ENCODE results near the gene STK38L.
"Not testable (repeated sequence)": the region's sequence is repeated elsewhere in the genome, so short reads cannot be mapped to it uniquely, and the experiment has no call there.

The STK38L gene

GRCh38 chr12:27231374-27231773, 12.7 kb upstream of the STK38L start:
- H3K27me3 ChIP-seq (ENCODE audit: control insufficient read depth in 1 of 2, insufficient read depth in 2 of 2, low read length in 2 of 2); H3K9me3 ChIP-seq (ENCODE audit: control insufficient read depth in 2 of 2, low read length in 2 of 2); H3K9ac ChIP-seq (ENCODE audit: low read length in 2 of 2); H3K36me3 ChIP-seq (ENCODE audit: control insufficient read depth in 2 of 2, insufficient read depth in 2 of 2, low read length in 2 of 2); H3K4me1 ChIP-seq (ENCODE audit: control insufficient read depth, insufficient read depth, low read length); H3K27ac ChIP-seq (ENCODE audit: low read length); H3K4me3 ChIP-seq (ENCODE audit: low read length in 2 of 2): not testable (repeated sequence)

DNA sequence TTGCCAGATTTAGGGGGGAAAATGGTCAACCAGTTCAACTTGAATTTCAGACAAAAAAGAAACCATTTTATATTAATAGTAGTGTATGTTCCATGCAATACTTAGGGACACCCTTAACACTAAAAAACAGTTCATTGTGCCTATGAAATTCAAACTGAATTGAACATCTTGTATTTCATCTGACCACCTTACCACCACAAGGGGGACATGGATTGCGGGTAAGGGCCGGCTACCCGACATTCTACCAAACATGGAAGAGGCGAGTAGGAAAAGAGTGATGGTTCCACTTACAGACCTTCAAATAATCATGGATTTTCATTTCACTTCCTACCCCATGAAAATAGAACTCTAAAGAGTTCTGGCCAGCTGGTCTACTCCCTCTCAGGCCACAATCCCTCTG, 10.3 kb upstream of the STK38L start:
- Histone ChIP-seq H3K4me3 (ENCODE audit: low read length in 2 of 2) (no peak overlapping the region), H3K27ac (ENCODE audit: low read length) (no peak overlapping the region), H3K27me3 (ENCODE audit: control insufficient read depth in 1 of 2, insufficient read depth in 2 of 2, low read length in 2 of 2) (no peaks in the 10 kb centered on the region), H3K9me3 (ENCODE audit: control insufficient read depth in 2 of 2, low read length in 2 of 2) (no peaks in the 10 kb centered on the region), H3K36me3 (ENCODE audit: control insufficient read depth in 2 of 2, insufficient read depth in 2 of 2, low read length in 2 of 2) (no peaks in the 10 kb centered on the region), H3K4me1 (ENCODE audit: control insufficient read depth, insufficient read depth, low read length) (peaks cover 2% of the 10 kb centered on the region), H3K9ac (ENCODE audit: low read length in 2 of 2) (no peak overlapping the region)

DNA sequence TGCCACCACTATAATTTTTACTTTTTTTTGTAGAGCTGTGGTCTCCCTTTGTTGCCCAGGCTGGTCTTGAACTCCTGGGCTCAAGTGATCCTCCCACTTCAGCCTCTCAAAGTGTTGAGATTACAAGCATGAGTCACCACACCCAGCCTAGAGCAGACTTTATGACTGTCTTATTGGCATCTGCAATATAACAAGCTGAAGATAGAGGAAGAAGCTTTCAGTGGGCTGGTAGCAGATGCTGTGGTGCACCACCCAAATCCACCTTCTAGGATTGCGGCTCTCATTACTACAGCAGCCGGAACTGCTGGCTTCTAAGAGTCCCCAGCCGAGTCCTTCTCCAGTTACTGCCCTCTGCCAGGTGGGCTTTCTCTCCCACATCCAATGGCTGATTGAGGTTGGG, 7.6 kb upstream of the STK38L start:
- no peaks in the 10 kb centered on the region for H3K9me3 ChIP-seq (ENCODE audit: control insufficient read depth in 2 of 2, low read length in 2 of 2)
- no peaks in the 10 kb centered on the region for H3K36me3 ChIP-seq (ENCODE audit: control insufficient read depth in 2 of 2, insufficient read depth in 2 of 2, low read length in 2 of 2)
- no peak overlapping the region for H3K9ac ChIP-seq (ENCODE audit: low read length in 2 of 2)
- no peaks in the 10 kb centered on the region for H3K27me3 ChIP-seq (ENCODE audit: control insufficient read depth in 1 of 2, insufficient read depth in 2 of 2, low read length in 2 of 2)
- H3K4me1 ChIP-seq (ENCODE audit: control insufficient read depth, insufficient read depth, low read length): peaks cover 2% of the 10 kb centered on the region
- no peak overlapping the region for H3K4me3 ChIP-seq (ENCODE audit: low read length in 2 of 2)
- no peak overlapping the region for H3K27ac ChIP-seq (ENCODE audit: low read length)

DNA sequence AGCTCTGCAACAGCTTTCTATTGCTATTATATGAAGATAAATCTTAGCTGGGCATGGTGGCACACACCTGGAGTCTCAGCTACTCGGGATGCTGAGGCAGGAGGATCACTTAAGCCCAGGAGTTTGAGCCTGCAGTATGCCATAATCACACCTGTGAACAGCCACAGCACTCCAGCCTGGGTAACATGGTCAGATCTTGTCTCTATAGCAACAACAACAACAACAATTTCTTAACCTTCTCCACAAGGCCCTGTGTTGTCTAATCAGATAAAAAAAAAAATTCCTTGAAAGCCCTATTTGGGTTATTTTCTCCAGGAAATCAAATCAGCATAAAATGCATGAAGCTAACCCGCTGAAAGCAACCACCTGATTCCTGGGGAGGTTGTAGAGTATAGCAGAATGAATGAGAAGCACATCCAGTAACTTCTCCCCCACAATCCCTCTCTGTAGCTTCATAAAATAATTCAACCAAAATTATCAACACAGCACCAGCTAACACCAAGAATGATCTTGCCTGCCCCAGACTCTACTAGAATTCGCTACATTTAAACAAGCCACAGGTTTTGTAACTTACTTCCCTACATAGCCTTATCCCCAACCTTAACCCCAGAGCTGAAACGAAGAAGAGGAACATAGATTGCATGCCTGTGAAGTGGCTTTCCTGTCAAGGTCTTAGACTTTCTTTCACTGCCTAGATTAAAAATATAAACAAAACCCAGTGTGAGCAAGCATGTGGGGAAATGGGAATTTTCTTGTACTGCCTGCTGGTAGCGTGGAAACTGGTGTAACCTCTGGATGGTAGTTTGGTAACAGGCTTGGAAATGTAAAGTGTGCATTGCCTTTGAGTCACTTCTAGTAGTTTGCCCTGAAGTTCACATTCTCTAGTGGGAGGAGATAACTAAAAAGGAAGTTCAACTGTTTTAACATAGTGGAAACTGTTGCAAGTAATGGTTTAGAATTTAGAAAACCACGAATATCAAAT, 6.0 kb upstream of the STK38L start:
- Histone ChIP-seq H3K4me1 (ENCODE audit: control insufficient read depth, insufficient read depth, low read length) (peaks cover 2% of the 10 kb centered on the region), H3K4me3 (ENCODE audit: low read length in 2 of 2) (no peak overlapping the region), H3K36me3 (ENCODE audit: control insufficient read depth in 2 of 2, insufficient read depth in 2 of 2, low read length in 2 of 2) (no peaks in the 10 kb centered on the region), H3K9ac (ENCODE audit: low read length in 2 of 2) (no peak overlapping the region), H3K27me3 (ENCODE audit: control insufficient read depth in 1 of 2, insufficient read depth in 2 of 2, low read length in 2 of 2) (no peaks in the 10 kb centered on the region), H3K9me3 (ENCODE audit: control insufficient read depth in 2 of 2, low read length in 2 of 2) (no peaks in the 10 kb centered on the region), H3K27ac (ENCODE audit: low read length) (no peak overlapping the region)

- Histone ChIP-seq H3K4me1 (ENCODE audit: control insufficient read depth, insufficient read depth, low read length) (peaks cover 2% of the 10 kb centered on the region), H3K27ac (ENCODE audit: low read length) (no peak overlapping the region), H3K4me3 (ENCODE audit: low read length in 2 of 2) (no peak overlapping the region), H3K9me3 (ENCODE audit: control insufficient read depth in 2 of 2, low read length in 2 of 2) (no peaks in the 10 kb centered on the region), H3K9ac (ENCODE audit: low read length in 2 of 2) (no peak overlapping the region), H3K36me3 (ENCODE audit: control insufficient read depth in 2 of 2, insufficient read depth in 2 of 2, low read length in 2 of 2) (no peaks in the 10 kb centered on the region), H3K27me3 (ENCODE audit: control insufficient read depth in 1 of 2, insufficient read depth in 2 of 2, low read length in 2 of 2) (no peaks in the 10 kb centered on the region)
These were observed 1.1 kb upstream of the STK38L start for GRCh38 chr12:27243006-27243405.

GRCh38 chr12:27244689-27245488, 803 bp downstream of the STK38L start:
- Histone ChIP-seq H3K9me3 (ENCODE audit: control insufficient read depth in 2 of 2, low read length in 2 of 2) (no peaks in the 10 kb centered on the region), H3K27ac (ENCODE audit: low read length) (peak overlapping the region; percentile 95), H3K4me1 (ENCODE audit: control insufficient read depth, insufficient read depth, low read length) (peaks cover 2% of the 10 kb centered on the region), H3K36me3 (ENCODE audit: control insufficient read depth in 2 of 2, insufficient read depth in 2 of 2, low read length in 2 of 2) (no peaks in the 10 kb centered on the region), H3K4me3 (ENCODE audit: low read length in 2 of 2) (peak overlapping the region; percentile 88 to 89), H3K27me3 (ENCODE audit: control insufficient read depth in 1 of 2, insufficient read depth in 2 of 2, low read length in 2 of 2) (no peaks in the 10 kb centered on the region), H3K9ac (ENCODE audit: low read length in 2 of 2) (peak overlapping the region; percentile 96 to 98)

DNA sequence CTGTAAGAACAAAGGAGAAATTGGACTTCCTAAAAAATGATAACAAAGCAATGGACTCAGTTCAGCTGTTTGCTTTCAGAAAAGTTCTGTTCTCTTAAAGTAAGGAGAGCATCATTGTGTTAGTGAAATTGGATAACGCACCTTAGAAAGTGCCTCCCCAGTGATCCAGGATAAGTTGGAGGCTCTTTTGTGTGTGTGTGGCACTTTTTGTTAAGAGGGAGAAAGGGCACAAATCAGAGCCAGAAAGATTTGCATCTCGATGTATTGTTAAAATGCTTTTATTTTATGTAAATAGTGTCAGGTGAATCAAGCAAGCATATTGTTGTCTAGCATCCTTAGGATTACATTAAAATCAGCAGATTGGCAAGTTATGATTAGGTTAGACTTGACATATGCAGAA, 2.1 kb downstream of the STK38L start:
- H3K9ac ChIP-seq (ENCODE audit: low read length in 2 of 2): peak overlapping the region; percentile 58 to 96
- peaks cover 2% of the 10 kb centered on the region for H3K4me1 ChIP-seq (ENCODE audit: control insufficient read depth, insufficient read depth, low read length)
- peak overlapping the region; percentile 95 for H3K27ac ChIP-seq (ENCODE audit: low read length)
- H3K27me3 ChIP-seq (ENCODE audit: control insufficient read depth in 1 of 2, insufficient read depth in 2 of 2, low read length in 2 of 2): no peaks in the 10 kb centered on the region
- no peaks in the 10 kb centered on the region for H3K36me3 ChIP-seq (ENCODE audit: control insufficient read depth in 2 of 2, insufficient read depth in 2 of 2, low read length in 2 of 2)
- peak overlapping the region; percentile 88 to 89 for H3K4me3 ChIP-seq (ENCODE audit: low read length in 2 of 2)
- no peaks in the 10 kb centered on the region for H3K9me3 ChIP-seq (ENCODE audit: control insufficient read depth in 2 of 2, low read length in 2 of 2)

- peak overlapping the region; percentile 88 to 89 for H3K4me3 ChIP-seq (ENCODE audit: low read length in 2 of 2)
- peaks cover 2% of the 10 kb centered on the region for H3K4me1 ChIP-seq (ENCODE audit: control insufficient read depth, insufficient read depth, low read length)
- H3K27me3 ChIP-seq (ENCODE audit: control insufficient read depth in 1 of 2, insufficient read depth in 2 of 2, low read length in 2 of 2): no peaks in the 10 kb centered on the region
- peak overlapping the region; percentile 2 for H3K27ac ChIP-seq (ENCODE audit: low read length)
- H3K9ac ChIP-seq (ENCODE audit: low read length in 2 of 2): peak overlapping the region; percentile 58 to 96
- H3K9me3 ChIP-seq (ENCODE audit: control insufficient read depth in 2 of 2, low read length in 2 of 2): no peaks in the 10 kb centered on the region
- no peaks in the 10 kb centered on the region for H3K36me3 ChIP-seq (ENCODE audit: control insufficient read depth in 2 of 2, insufficient read depth in 2 of 2, low read length in 2 of 2)
These were observed 2.7 kb downstream of the STK38L start for GRCh38 chr12:27246774-27247173.

DNA sequence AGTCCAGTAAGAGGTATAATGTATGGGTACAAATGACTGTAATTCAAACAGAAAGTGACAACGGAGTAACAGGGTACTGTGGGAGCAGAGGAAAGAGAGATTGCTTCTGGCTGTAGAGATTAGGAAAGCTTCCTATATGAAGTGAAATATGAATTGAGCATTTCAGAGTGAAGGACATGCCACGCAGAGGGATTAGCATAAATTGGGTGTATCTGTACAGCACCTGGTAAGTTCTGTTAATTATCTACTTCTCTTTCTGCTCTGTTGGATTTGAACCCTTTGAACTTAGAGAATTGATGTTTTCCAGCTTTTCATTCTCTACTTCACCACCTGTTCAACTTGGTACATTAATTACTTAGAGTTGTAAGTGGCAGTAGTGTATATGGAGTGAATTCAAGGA, 8.8 kb downstream of the STK38L start:
- no peaks in the 10 kb centered on the region for H3K9me3 ChIP-seq (ENCODE audit: control insufficient read depth in 2 of 2, low read length in 2 of 2)
- no peak overlapping the region for H3K4me3 ChIP-seq (ENCODE audit: low read length in 2 of 2)
- no peaks in the 10 kb centered on the region for H3K27me3 ChIP-seq (ENCODE audit: control insufficient read depth in 1 of 2, insufficient read depth in 2 of 2, low read length in 2 of 2)
- H3K36me3 ChIP-seq (ENCODE audit: control insufficient read depth in 2 of 2, insufficient read depth in 2 of 2, low read length in 2 of 2): no peaks in the 10 kb centered on the region
- peaks cover 10% of the 10 kb centered on the region for H3K4me1 ChIP-seq (ENCODE audit: control insufficient read depth, insufficient read depth, low read length)
- H3K27ac ChIP-seq (ENCODE audit: low read length): peak overlapping the region; percentile 2
- no peak overlapping the region for H3K9ac ChIP-seq (ENCODE audit: low read length in 2 of 2)

DNA sequence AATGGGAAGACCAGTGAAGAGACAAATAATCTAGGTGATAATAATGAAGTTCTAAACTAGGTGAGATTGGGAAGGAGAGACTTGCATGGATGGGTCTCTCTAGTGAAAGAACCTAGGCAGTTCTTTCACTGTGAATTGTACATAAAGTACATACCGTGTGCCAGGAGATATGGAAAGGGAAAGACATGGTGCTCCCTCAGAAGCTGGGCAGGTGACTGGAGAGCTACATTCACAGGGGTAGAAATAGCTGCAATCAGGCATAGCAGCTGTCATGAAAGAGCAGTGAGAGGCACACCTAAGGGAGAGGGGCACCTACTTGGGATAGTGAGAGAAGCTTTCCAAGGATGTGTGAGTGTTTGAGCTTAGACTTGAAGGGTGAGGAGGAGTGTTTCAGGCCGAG, 9.3 kb downstream of the STK38L start:
- H3K36me3 ChIP-seq (ENCODE audit: control insufficient read depth in 2 of 2, insufficient read depth in 2 of 2, low read length in 2 of 2): no peaks in the 10 kb centered on the region
- H3K27ac ChIP-seq (ENCODE audit: low read length): peak overlapping the region; percentile 2
- peak overlapping the region in 1 of 2 donors; percentile 14 for H3K4me3 ChIP-seq (ENCODE audit: low read length in 2 of 2)
- no peaks in the 10 kb centered on the region for H3K27me3 ChIP-seq (ENCODE audit: control insufficient read depth in 1 of 2, insufficient read depth in 2 of 2, low read length in 2 of 2)
- no peaks in the 10 kb centered on the region for H3K9me3 ChIP-seq (ENCODE audit: control insufficient read depth in 2 of 2, low read length in 2 of 2)
- H3K9ac ChIP-seq (ENCODE audit: low read length in 2 of 2): no peak overlapping the region
- H3K4me1 ChIP-seq (ENCODE audit: control insufficient read depth, insufficient read depth, low read length): peaks cover 10% of the 10 kb centered on the region
